ENCODE measurements around the gene PYHIN1.
A peak's percentile ranks its signal among the peaks of the same experiment; 100 is the strongest.

PYHIN1 gene

GRCh38 chr1:158972841-158973240, 41.5 kb downstream of the PYHIN1 start:
- Histone ChIP-seq H3K4me3 (ENCODE audit: control insufficient read depth in 1 of 7, extremely low read depth in 1 of 7, insufficient read depth in 4 of 7, low read depth in 2 of 7, low read length in 6 of 7) (no peak overlapping the region), H3K27me3 (replicated peaks in 2 of 5; ENCODE audit: control insufficient read depth in 4 of 5, insufficient read depth in 5 of 5, low read length in 4 of 5) (no peaks in the 10 kb centered on the region), H3K4me1 (ENCODE audit: control extremely low read depth in 1 of 4, control insufficient read depth in 4 of 4, insufficient read depth in 4 of 4, low read length in 3 of 4) (no peaks in the 10 kb centered on the region), H3K27ac (ENCODE audit: insufficient read depth in 1 of 2, low read depth in 1 of 2, low read length in 2 of 2, poor library complexity in 1 of 2, severe bottlenecking in 2 of 2) (no peak overlapping the region), H3K36me3 (ENCODE audit: control insufficient read depth in 4 of 4, insufficient read depth in 4 of 4, low read length in 3 of 4) (no peaks in the 10 kb centered on the region), H3K9me3 (ENCODE audit: control extremely low read depth in 1 of 5, control insufficient read depth in 4 of 5, insufficient read depth in 2 of 5, low read depth in 1 of 5, low read length in 4 of 5) (no peaks in the 10 kb centered on the region)
- POLR2A ChIA-PET = no interaction called here
- CTCF ChIA-PET = no interaction called here
- DNase-seq = peak; percentile 31 to 63 (median 60)

- H3K27me3 ChIP-seq (replicated peaks in 2 of 5; ENCODE audit: control insufficient read depth in 4 of 5, insufficient read depth in 5 of 5, low read length in 4 of 5) = no peaks in the 10 kb centered on the region
- no peak overlapping the region for H3K27ac ChIP-seq (ENCODE audit: insufficient read depth in 1 of 2, low read depth in 1 of 2, low read length in 2 of 2, poor library complexity in 1 of 2, severe bottlenecking in 2 of 2)
- peaks cover 0 to 6% (median 0%) of the 10 kb centered on the region in 5 experiments for H3K9me3 ChIP-seq (ENCODE audit: control extremely low read depth in 1 of 5, control insufficient read depth in 4 of 5, insufficient read depth in 2 of 5, low read depth in 1 of 5, low read length in 4 of 5)
- no peak for DNase-seq
- no peaks in the 10 kb centered on the region for H3K36me3 ChIP-seq (ENCODE audit: control insufficient read depth in 4 of 4, insufficient read depth in 4 of 4, low read length in 3 of 4)
- WGBS (ENCODE audit: insufficient coverage) = 67% methylated on average over 3 of the region's 4 CpGs
- ChIA-PET CTCF (no interaction called here), POLR2A (no interaction called here)
- no peaks in the 10 kb centered on the region for H3K4me1 ChIP-seq (ENCODE audit: control extremely low read depth in 1 of 4, control insufficient read depth in 4 of 4, insufficient read depth in 4 of 4, low read length in 3 of 4)
- no peak overlapping the region for H3K4me3 ChIP-seq (ENCODE audit: control insufficient read depth in 1 of 7, extremely low read depth in 1 of 7, insufficient read depth in 4 of 7, low read depth in 2 of 7, low read length in 6 of 7)
Measured at GRCh38 chr1:158976219-158976618, 44.9 kb downstream of the PYHIN1 start.

- ChIA-PET CTCF (interaction anchor here (0.7 kb wide), 1 partner anchor 11 kb away, joined by 3 read pairs; no protein-coding TSS in a partner anchor), POLR2A (no interaction called here)
- DNase-seq = no peak
- Histone ChIP-seq H3K27me3 (replicated peaks in 2 of 5; ENCODE audit: control insufficient read depth in 4 of 5, insufficient read depth in 5 of 5, low read length in 4 of 5) (no peaks in the 10 kb centered on the region), H3K4me1 (ENCODE audit: control extremely low read depth in 1 of 4, control insufficient read depth in 4 of 4, insufficient read depth in 4 of 4, low read length in 3 of 4) (no peaks in the 10 kb centered on the region), H3K36me3 (ENCODE audit: control insufficient read depth in 4 of 4, insufficient read depth in 4 of 4, low read length in 3 of 4) (no peaks in the 10 kb centered on the region), H3K9me3 (ENCODE audit: control extremely low read depth in 1 of 5, control insufficient read depth in 4 of 5, insufficient read depth in 2 of 5, low read depth in 1 of 5, low read length in 4 of 5) (peaks cover 0 to 18% (median 2%) of the 10 kb centered on the region in 5 experiments), H3K27ac (ENCODE audit: insufficient read depth in 1 of 2, low read depth in 1 of 2, low read length in 2 of 2, poor library complexity in 1 of 2, severe bottlenecking in 2 of 2) (no peak overlapping the region), H3K4me3 (ENCODE audit: control insufficient read depth in 1 of 7, extremely low read depth in 1 of 7, insufficient read depth in 4 of 7, low read depth in 2 of 7, low read length in 6 of 7) (no peak overlapping the region)
- WGBS (ENCODE audit: insufficient coverage) = no CpG with 5 or more reads among the region's 2 CpGs
Measured at GRCh38 chr1:158978730-158979129, 47.4 kb downstream of the PYHIN1 start.

DNA sequence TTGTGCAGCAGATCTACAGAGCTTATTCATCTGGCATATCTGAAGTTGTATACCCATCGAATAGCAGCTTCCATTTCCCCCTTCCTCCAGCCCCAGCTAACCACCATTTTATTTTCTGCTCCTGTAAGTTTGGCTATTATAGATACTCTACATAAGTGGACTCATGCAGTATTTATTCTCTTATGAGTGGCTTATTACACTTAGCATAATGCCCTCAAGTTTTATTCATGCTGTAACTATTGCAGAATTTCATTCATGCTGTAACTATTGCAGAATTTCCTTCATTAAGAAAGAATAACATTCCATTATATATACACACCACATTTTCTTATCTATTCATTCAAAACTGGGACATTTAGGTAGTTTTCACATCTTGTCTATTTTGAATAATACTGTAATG, 47.9 kb downstream of the PYHIN1 start:
- H3K27me3 ChIP-seq (replicated peaks in 2 of 5; ENCODE audit: control insufficient read depth in 4 of 5, insufficient read depth in 5 of 5, low read length in 4 of 5) = no peaks in the 10 kb centered on the region
- no peaks in the 10 kb centered on the region for H3K4me1 ChIP-seq (ENCODE audit: control extremely low read depth in 1 of 4, control insufficient read depth in 4 of 4, insufficient read depth in 4 of 4, low read length in 3 of 4)
- H3K4me3 ChIP-seq (ENCODE audit: control insufficient read depth in 1 of 7, extremely low read depth in 1 of 7, insufficient read depth in 4 of 7, low read depth in 2 of 7, low read length in 6 of 7) = no peak overlapping the region
- H3K36me3 ChIP-seq (ENCODE audit: control insufficient read depth in 4 of 4, insufficient read depth in 4 of 4, low read length in 3 of 4) = no peaks in the 10 kb centered on the region
- no peak for DNase-seq
- peaks cover 0 to 18% (median 2%) of the 10 kb centered on the region in 5 experiments for H3K9me3 ChIP-seq (ENCODE audit: control extremely low read depth in 1 of 5, control insufficient read depth in 4 of 5, insufficient read depth in 2 of 5, low read depth in 1 of 5, low read length in 4 of 5)
- ChIA-PET CTCF (no interaction called here), POLR2A (no interaction called here)
- H3K27ac ChIP-seq (ENCODE audit: insufficient read depth in 1 of 2, low read depth in 1 of 2, low read length in 2 of 2, poor library complexity in 1 of 2, severe bottlenecking in 2 of 2) = no peak overlapping the region
- WGBS (ENCODE audit: insufficient coverage) = 60% methylated on average over 1 of the region's 1 CpG

- no CpG with 5 or more reads among the region's 2 CpGs for WGBS (ENCODE audit: insufficient coverage)
- Histone ChIP-seq H3K4me1 (ENCODE audit: control extremely low read depth in 1 of 4, control insufficient read depth in 4 of 4, insufficient read depth in 4 of 4, low read length in 3 of 4) (no peaks in the 10 kb centered on the region), H3K4me3 (ENCODE audit: control insufficient read depth in 1 of 7, extremely low read depth in 1 of 7, insufficient read depth in 4 of 7, low read depth in 2 of 7, low read length in 6 of 7) (no peak overlapping the region), H3K27ac (ENCODE audit: insufficient read depth in 1 of 2, low read depth in 1 of 2, low read length in 2 of 2, poor library complexity in 1 of 2, severe bottlenecking in 2 of 2) (no peak overlapping the region), H3K27me3 (replicated peaks in 2 of 5; ENCODE audit: control insufficient read depth in 4 of 5, insufficient read depth in 5 of 5, low read length in 4 of 5) (no peaks in the 10 kb centered on the region), H3K9me3 (ENCODE audit: control extremely low read depth in 1 of 5, control insufficient read depth in 4 of 5, insufficient read depth in 2 of 5, low read depth in 1 of 5, low read length in 4 of 5) (peaks cover 0 to 22% (median 4%) of the 10 kb centered on the region in 5 experiments), H3K36me3 (ENCODE audit: control insufficient read depth in 4 of 4, insufficient read depth in 4 of 4, low read length in 3 of 4) (no peaks in the 10 kb centered on the region)
- no peak for DNase-seq
- POLR2A ChIA-PET = no interaction called here
- CTCF ChIA-PET = no interaction called here
Measured at GRCh38 chr1:158983235-158983634, 51.9 kb downstream of the PYHIN1 start.

DNA sequence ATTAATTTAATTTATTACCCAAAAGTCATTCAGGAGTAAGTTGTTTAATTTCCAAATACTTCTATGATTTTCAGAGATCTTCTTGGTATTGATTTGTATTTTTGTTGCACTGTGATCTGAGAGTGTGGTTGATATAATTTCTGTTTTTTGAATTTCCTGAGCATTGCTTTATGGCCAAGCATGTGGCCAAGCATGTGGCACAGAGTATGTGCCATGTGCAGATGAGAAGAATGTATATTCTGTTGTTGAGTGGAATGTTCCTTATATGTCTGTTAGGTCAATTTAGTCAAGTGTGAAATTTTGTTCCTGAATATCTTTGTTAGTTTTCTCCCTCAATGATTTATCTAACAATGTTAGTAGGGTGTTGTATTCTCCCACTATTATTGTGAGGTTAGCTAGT, 53.0 kb downstream of the PYHIN1 start:
- POLR2A ChIA-PET = interaction anchor here (0.6 kb wide), 1 partner anchor 493 kb away, joined by 3 read pairs; no protein-coding TSS in a partner anchor
- H3K36me3 ChIP-seq (ENCODE audit: control insufficient read depth in 4 of 4, insufficient read depth in 4 of 4, low read length in 3 of 4) = no peaks in the 10 kb centered on the region
- DNase-seq = no peak

DNA sequence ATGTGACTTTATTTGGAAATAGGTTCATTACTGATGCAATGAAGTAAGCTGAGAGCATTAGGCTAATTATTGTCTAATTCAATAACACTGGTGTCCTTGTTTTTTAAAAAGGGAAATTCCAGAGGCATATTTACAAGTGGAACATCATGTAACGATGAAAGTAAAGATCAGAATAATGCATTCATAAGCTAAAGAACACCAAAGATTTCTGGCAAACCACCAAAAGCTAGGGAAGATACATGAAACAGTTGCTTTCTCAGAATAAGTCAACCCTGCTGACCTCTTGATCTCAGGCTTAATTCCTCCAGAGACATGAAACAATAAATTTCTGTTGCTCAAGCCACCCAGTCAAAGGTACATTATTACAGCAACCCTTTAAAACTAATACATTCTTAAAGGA, 58.1 kb downstream of the PYHIN1 start:
- Histone ChIP-seq H3K4me1 (ENCODE audit: control extremely low read depth in 1 of 4, control insufficient read depth in 4 of 4, insufficient read depth in 4 of 4, low read length in 3 of 4) (no peaks in the 10 kb centered on the region), H3K9me3 (ENCODE audit: control extremely low read depth in 1 of 5, control insufficient read depth in 4 of 5, insufficient read depth in 2 of 5, low read depth in 1 of 5, low read length in 4 of 5) (peaks cover 0 to 5% (median 2%) of the 10 kb centered on the region in 5 experiments), H3K4me3 (ENCODE audit: control insufficient read depth in 1 of 7, extremely low read depth in 1 of 7, insufficient read depth in 4 of 7, low read depth in 2 of 7, low read length in 6 of 7) (no peak overlapping the region), H3K36me3 (ENCODE audit: control insufficient read depth in 4 of 4, insufficient read depth in 4 of 4, low read length in 3 of 4) (no peaks in the 10 kb centered on the region), H3K27me3 (replicated peaks in 2 of 5; ENCODE audit: control insufficient read depth in 4 of 5, insufficient read depth in 5 of 5, low read length in 4 of 5) (no peaks in the 10 kb centered on the region), H3K27ac (ENCODE audit: insufficient read depth in 1 of 2, low read depth in 1 of 2, low read length in 2 of 2, poor library complexity in 1 of 2, severe bottlenecking in 2 of 2) (no peak overlapping the region)
- no peak for DNase-seq
- WGBS (ENCODE audit: insufficient coverage) = 100% methylated on average over 1 of the region's 1 CpG
- CTCF ChIA-PET = interaction anchor here (0.6 to 1.9 kb wide), 3 partner anchors 9 to 334 kb away, joined by 3 to 5 read pairs (median 3); no protein-coding TSS in a partner anchor
- POLR2A ChIA-PET = interaction anchor here (0.7 kb wide), 1 partner anchor 597 kb away, joined by 3 read pairs; no protein-coding TSS in a partner anchor

More for the DNA sequence above, 53.0 kb downstream of the PYHIN1 start:
- H3K9me3 ChIP-seq (ENCODE audit: control extremely low read depth in 1 of 5, control insufficient read depth in 4 of 5, insufficient read depth in 2 of 5, low read depth in 1 of 5, low read length in 4 of 5) = peaks cover 0 to 22% (median 4%) of the 10 kb centered on the region in 5 experiments
- CTCF ChIA-PET = no interaction called here
- no peak overlapping the region for H3K4me3 ChIP-seq (ENCODE audit: control insufficient read depth in 1 of 7, extremely low read depth in 1 of 7, insufficient read depth in 4 of 7, low read depth in 2 of 7, low read length in 6 of 7)
- no peaks in the 10 kb centered on the region for H3K4me1 ChIP-seq (ENCODE audit: control extremely low read depth in 1 of 4, control insufficient read depth in 4 of 4, insufficient read depth in 4 of 4, low read length in 3 of 4)
- no peaks in the 10 kb centered on the region for H3K27me3 ChIP-seq (replicated peaks in 2 of 5; ENCODE audit: control insufficient read depth in 4 of 5, insufficient read depth in 5 of 5, low read length in 4 of 5)
- H3K27ac ChIP-seq (ENCODE audit: insufficient read depth in 1 of 2, low read depth in 1 of 2, low read length in 2 of 2, poor library complexity in 1 of 2, severe bottlenecking in 2 of 2) = no peak overlapping the region
